HG03439 (cell line): ENCODE results near the gene HMGN5.

Experiments used
- ATAC-seq: cut with Tn5 transposase; IDR thresholded peaks from one replicate; pipeline ENCODE4 v1.9.1; 2021; ENCODE audit warnings: mild to moderate bottlenecking, moderate library complexity; ENCODE audit not compliant: unreplicated experiment

HMGN5 gene

GRCh38 chrX:81120936-81121371 is 80.8 kb downstream of the HMGN5 start:
- ATAC-seq = peak; percentile 65

GRCh38 chrX:81120258-81120935 is 81.3 kb downstream of the HMGN5 start:
- ATAC-seq = peak; percentile 26

- ATAC-seq = no peak
Measured at GRCh38 chrX:81114757-81115156, 87.0 kb downstream of the HMGN5 start.

- no peak for ATAC-seq
Measured at GRCh38 chrX:81110286-81110685, 91.4 kb downstream of the HMGN5 start.

GRCh38 chrX:81082649-81083048 is 119.1 kb downstream of the HMGN5 start:
- no peak for ATAC-seq
